ENCODE measurements around the gene SIGLEC9. TPM values are rescaled to one million over a fixed set of nuclear protein-coding genes. Genes with fewer than 3 reads are reported as not detected.

Gene SIGLEC9
- 0.29 and 0.42 TPM in 2 replicates for total RNA-seq

DNA sequence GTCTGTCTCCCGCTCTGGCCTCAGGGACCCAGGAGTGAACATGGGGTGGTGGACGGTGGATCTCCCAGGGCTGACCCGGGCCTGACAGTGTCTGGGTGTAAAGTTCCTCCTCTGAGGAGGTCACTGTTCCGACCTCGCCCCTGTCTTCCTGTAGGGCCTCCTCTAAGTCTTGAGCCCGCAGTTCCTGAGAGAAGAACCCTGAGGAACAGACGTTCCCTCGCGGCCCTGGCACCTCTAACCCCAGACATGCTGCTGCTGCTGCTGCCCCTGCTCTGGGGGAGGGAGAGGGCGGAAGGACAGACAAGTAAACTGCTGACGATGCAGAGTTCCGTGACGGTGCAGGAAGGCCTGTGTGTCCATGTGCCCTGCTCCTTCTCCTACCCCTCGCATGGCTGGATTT is at the start of gene SIGLEC9:
TSS of gene SIGLEC9 (plus strand) at position 178 of the 400 bp plus-strand sequence. CDS start at position 247, 69 bp downstream.
- Mint-ChIP-seq H3K4me1 (ENCODE audit: low read depth) (peaks cover 43% of the 10 kb centered on the region), H3K27ac (peak within 1 kb of the TSS; percentile 80), H3K36me3 (ENCODE audit: low read depth) (no peaks in the 10 kb centered on the region), H3K4me3 (peak within 1 kb of the TSS; percentile 54), H3K27me3 (ENCODE audit: insufficient read depth) (peaks cover 9% of the 10 kb centered on the region), H3K9me3 (no peaks in the 10 kb centered on the region)
- intact Hi-C loops (cut with micrococcal nuclease): no loop called here
- DNase-seq (ENCODE audit: low spot score): no peak

GRCh38 chr19:51075998-51076397 is 48.7 kb upstream of the SIGLEC9 start:
- no peak overlapping the region for H3K4me3 Mint-ChIP-seq
- peaks cover 12% of the 10 kb centered on the region for H3K9me3 Mint-ChIP-seq
- intact Hi-C loops (cut with micrococcal nuclease): no loop called here
- no peak for DNase-seq (ENCODE audit: low spot score)
- H3K27me3 Mint-ChIP-seq (ENCODE audit: insufficient read depth): peaks cover 10% of the 10 kb centered on the region
- H3K36me3 Mint-ChIP-seq (ENCODE audit: low read depth): no peaks in the 10 kb centered on the region
- H3K27ac Mint-ChIP-seq: no peak overlapping the region
- no peaks in the 10 kb centered on the region for H3K4me1 Mint-ChIP-seq (ENCODE audit: low read depth)

DNA sequence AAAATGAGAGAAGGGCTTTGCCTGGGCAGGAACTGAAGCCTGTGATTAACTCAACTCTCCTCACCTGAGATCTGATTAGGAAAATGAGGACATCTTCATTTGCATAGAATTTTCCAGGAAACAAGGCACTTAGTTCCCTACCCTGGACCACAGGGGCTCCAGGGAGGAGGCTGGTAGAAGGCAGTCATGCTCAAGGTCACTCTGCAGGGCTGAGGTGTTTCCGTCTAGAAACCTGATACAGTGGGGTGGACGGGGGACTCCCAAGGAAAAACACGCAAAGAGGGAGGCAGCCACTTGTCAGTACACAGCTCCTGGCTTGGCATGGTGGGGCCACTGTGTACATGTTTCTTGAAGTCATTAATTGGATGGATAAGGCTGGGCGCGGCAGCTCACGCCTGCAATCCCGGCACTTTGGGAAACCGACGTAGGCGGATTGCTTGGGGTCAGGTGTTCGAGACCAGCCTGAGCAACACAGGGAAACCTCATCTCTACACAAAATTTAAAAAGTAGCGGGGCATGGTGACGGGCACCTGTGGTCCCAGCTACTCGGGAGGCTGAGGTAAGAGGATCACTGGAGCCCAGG is 48.0 kb upstream of the SIGLEC9 start:
- peaks cover 10% of the 10 kb centered on the region for H3K27me3 Mint-ChIP-seq (ENCODE audit: insufficient read depth)
- no peak overlapping the region for H3K27ac Mint-ChIP-seq
- H3K4me1 Mint-ChIP-seq (ENCODE audit: low read depth): no peaks in the 10 kb centered on the region
- peaks cover 12% of the 10 kb centered on the region for H3K9me3 Mint-ChIP-seq
- intact Hi-C loops (cut with micrococcal nuclease): no loop called here
- no peak for DNase-seq (ENCODE audit: low spot score)
- no peaks in the 10 kb centered on the region for H3K36me3 Mint-ChIP-seq (ENCODE audit: low read depth)
- no peak overlapping the region for H3K4me3 Mint-ChIP-seq

- intact Hi-C loops (cut with micrococcal nuclease): no loop called here
- no peak for DNase-seq (ENCODE audit: low spot score)
- Mint-ChIP-seq H3K27me3 (ENCODE audit: insufficient read depth) (peaks cover 7% of the 10 kb centered on the region), H3K4me3 (no peak overlapping the region), H3K4me1 (ENCODE audit: low read depth) (no peaks in the 10 kb centered on the region), H3K27ac (no peak overlapping the region), H3K9me3 (peaks cover 12% of the 10 kb centered on the region), H3K36me3 (ENCODE audit: low read depth) (no peaks in the 10 kb centered on the region)
These were observed 46.6 kb upstream of the SIGLEC9 start for GRCh38 chr19:51078104-51078503.

DNA sequence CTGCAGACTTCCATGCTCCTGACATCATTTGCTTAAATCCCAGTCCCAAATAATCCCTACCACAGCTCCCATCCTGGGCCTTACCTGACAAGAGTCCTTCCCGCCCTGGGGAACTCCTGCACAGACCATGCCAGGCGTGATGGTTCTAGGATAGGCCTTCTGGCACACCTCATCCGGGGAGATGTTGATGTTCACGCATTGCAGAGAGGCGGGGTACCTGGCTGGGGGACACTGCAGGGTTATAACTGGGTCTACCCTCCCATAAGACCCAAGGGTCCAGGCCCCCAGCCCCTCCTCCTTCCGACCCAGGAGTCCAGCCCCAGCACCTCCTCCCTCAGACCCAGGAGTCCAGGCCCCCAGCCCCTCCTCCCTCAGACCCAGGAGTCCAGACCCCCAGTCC is 46.0 kb upstream of the SIGLEC9 start:
- Mint-ChIP-seq H3K4me1 (ENCODE audit: low read depth) (no peaks in the 10 kb centered on the region), H3K27me3 (ENCODE audit: insufficient read depth) (peaks cover 5% of the 10 kb centered on the region), H3K36me3 (ENCODE audit: low read depth) (no peaks in the 10 kb centered on the region), H3K4me3 (no peak overlapping the region), H3K9me3 (peaks cover 7% of the 10 kb centered on the region), H3K27ac (no peak overlapping the region)
- no peak for DNase-seq (ENCODE audit: low spot score)
- intact Hi-C loops (cut with micrococcal nuclease): no loop called here

GRCh38 chr19:51079481-51080110 is 45.1 kb upstream of the SIGLEC9 start:
- DNase-seq (ENCODE audit: low spot score): no peak
- H3K9me3 Mint-ChIP-seq: no peaks in the 10 kb centered on the region
- H3K27ac Mint-ChIP-seq: no peak overlapping the region
- no peaks in the 10 kb centered on the region for H3K4me1 Mint-ChIP-seq (ENCODE audit: low read depth)
- intact Hi-C loops (cut with micrococcal nuclease): no loop called here
- no peaks in the 10 kb centered on the region for H3K36me3 Mint-ChIP-seq (ENCODE audit: low read depth)
- H3K4me3 Mint-ChIP-seq: no peak overlapping the region
- peaks cover 2% of the 10 kb centered on the region for H3K27me3 Mint-ChIP-seq (ENCODE audit: insufficient read depth)

DNA sequence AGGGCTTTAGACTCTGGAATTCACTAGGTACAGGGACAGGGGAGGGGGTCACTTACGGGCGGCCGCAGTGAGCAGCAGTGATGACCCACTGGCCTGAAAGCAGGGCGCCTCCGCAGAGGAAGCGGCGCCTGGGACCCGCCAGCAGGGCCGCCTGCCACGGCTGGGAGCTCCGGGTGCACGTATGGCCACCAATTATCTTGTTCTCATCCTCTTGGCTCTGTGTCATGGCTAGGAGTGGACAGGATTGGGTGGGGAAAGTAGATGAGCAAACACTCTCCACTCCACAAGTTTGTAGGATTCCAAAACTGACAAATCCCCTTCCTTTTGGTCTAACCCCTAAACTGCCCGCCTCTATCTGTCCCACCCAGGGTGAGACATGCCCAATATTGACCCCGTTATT is 43.2 kb upstream of the SIGLEC9 start:
- intact Hi-C loops (cut with micrococcal nuclease): no loop called here

DNA sequence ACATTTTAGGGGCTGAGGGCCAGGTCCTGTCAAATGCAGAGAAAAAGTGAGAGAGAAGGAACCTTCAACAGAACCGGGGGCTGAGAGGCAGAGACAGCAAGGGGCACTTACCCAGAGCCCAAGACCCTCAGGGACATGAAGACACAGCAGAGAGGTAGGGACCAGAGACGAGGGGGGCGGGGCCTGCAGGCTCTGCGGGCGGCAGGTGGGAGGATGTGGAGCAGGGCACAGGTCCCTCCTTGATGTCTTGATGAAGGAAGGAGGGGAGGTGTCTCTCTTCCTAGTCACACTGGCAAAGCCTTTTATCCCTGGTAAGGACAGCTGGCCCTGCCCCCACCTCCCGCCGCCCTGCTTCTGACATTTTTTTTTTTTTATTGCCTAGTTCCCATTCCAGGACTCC is 42.1 kb upstream of the SIGLEC9 start, which contains the start of gene KLK14:
TSS of gene KLK14 (minus strand) at position 277 of the 400 bp plus-strand sequence. CDS start at position 4, 273 bp downstream.
- no peak for DNase-seq (ENCODE audit: low spot score)
- H3K27me3 Mint-ChIP-seq (ENCODE audit: insufficient read depth): no peaks in the 10 kb centered on the region
- no peak within 1 kb of the TSS for H3K27ac Mint-ChIP-seq
- no peaks in the 10 kb centered on the region for H3K4me1 Mint-ChIP-seq (ENCODE audit: low read depth)
- H3K36me3 Mint-ChIP-seq (ENCODE audit: low read depth): no peaks in the 10 kb centered on the region
- intact Hi-C loops (cut with micrococcal nuclease): no loop called here
- H3K9me3 Mint-ChIP-seq: no peaks in the 10 kb centered on the region
- H3K4me3 Mint-ChIP-seq: no peak within 1 kb of the TSS

More for the DNA sequence above, 43.2 kb upstream of the SIGLEC9 start:
- Mint-ChIP-seq H3K36me3 (ENCODE audit: low read depth) (no peaks in the 10 kb centered on the region), H3K27ac (no peak overlapping the region), H3K27me3 (ENCODE audit: insufficient read depth) (no peaks in the 10 kb centered on the region), H3K4me1 (ENCODE audit: low read depth) (no peaks in the 10 kb centered on the region), H3K9me3 (no peaks in the 10 kb centered on the region), H3K4me3 (no peak overlapping the region)
- no peak for DNase-seq (ENCODE audit: low spot score)

DNA sequence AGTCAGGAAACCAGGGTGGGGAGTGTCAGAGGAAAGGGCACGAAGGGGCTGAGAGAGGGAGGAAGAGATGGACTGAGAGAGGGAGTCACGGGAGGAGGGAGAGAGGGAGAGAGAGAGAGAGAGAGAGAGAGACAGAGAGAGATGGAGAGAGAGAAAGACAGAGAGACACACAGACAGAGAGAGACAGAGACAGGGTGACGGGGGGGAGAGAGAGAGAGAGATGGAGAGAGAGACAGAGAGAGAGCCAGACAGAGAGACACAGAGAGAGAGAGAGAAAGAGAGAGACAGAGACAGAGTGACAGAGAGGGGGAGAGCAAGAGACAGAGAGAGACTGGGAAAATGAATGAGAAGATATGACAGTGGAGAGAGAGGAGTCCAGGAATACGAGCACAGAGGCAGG is 41.5 kb upstream of the SIGLEC9 start:
- H3K4me1 Mint-ChIP-seq (ENCODE audit: low read depth): no peaks in the 10 kb centered on the region
- no peak overlapping the region for H3K27ac Mint-ChIP-seq
- intact Hi-C loops (cut with micrococcal nuclease): no loop called here
- no peaks in the 10 kb centered on the region for H3K36me3 Mint-ChIP-seq (ENCODE audit: low read depth)
- H3K4me3 Mint-ChIP-seq: no peak overlapping the region
- no peaks in the 10 kb centered on the region for H3K27me3 Mint-ChIP-seq (ENCODE audit: insufficient read depth)
- no peaks in the 10 kb centered on the region for H3K9me3 Mint-ChIP-seq
- DNase-seq (ENCODE audit: low spot score): no peak

GRCh38 chr19:51083783-51084182 is 40.9 kb upstream of the SIGLEC9 start:
- Mint-ChIP-seq H3K36me3 (ENCODE audit: low read depth) (no peaks in the 10 kb centered on the region), H3K27me3 (ENCODE audit: insufficient read depth) (no peaks in the 10 kb centered on the region), H3K9me3 (no peaks in the 10 kb centered on the region), H3K4me3 (no peak overlapping the region), H3K27ac (no peak overlapping the region), H3K4me1 (ENCODE audit: low read depth) (no peaks in the 10 kb centered on the region)
- intact Hi-C loops (cut with micrococcal nuclease): no loop called here
- no peak for DNase-seq (ENCODE audit: low spot score)

DNA sequence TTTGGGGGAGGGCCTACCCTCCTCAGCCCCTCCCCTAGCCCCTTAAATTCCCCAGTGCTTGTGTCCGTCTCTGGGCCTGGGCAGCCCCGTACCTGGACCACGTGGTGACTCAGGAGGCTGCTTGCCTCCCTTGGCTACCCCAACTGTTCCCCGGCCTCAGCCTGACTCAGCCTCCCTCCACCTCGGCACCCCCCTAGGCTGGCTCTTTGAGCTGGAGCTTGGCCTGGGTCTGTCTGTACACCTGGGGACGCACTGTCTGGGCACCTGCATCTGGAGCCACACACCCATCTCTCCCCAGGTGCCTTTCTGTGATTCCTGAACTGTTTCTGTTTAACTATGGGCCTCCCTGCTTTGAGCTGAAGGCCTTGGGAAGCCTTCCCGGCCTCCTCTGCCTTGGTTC is 40.2 kb upstream of the SIGLEC9 start:
- Mint-ChIP-seq H3K9me3 (no peaks in the 10 kb centered on the region), H3K27me3 (ENCODE audit: insufficient read depth) (no peaks in the 10 kb centered on the region), H3K27ac (no peak overlapping the region), H3K36me3 (ENCODE audit: low read depth) (no peaks in the 10 kb centered on the region), H3K4me3 (no peak overlapping the region), H3K4me1 (ENCODE audit: low read depth) (no peaks in the 10 kb centered on the region)
- DNase-seq (ENCODE audit: low spot score): no peak
- intact Hi-C loops (cut with micrococcal nuclease): no loop called here

- H3K36me3 Mint-ChIP-seq (ENCODE audit: low read depth): no peaks in the 10 kb centered on the region
- H3K4me1 Mint-ChIP-seq (ENCODE audit: low read depth): no peaks in the 10 kb centered on the region
- intact Hi-C loops (cut with micrococcal nuclease): no loop called here
- no peak overlapping the region for H3K4me3 Mint-ChIP-seq
- no peak for DNase-seq (ENCODE audit: low spot score)
- no peaks in the 10 kb centered on the region for H3K27me3 Mint-ChIP-seq (ENCODE audit: insufficient read depth)
- H3K9me3 Mint-ChIP-seq: no peaks in the 10 kb centered on the region
- H3K27ac Mint-ChIP-seq: peak overlapping the region; percentile 49
These were observed 38.4 kb upstream of the SIGLEC9 start for GRCh38 chr19:51086153-51086850.

- H3K4me3 Mint-ChIP-seq: no peak overlapping the region
- H3K9me3 Mint-ChIP-seq: no peaks in the 10 kb centered on the region
- no peak overlapping the region for H3K27ac Mint-ChIP-seq
- no peaks in the 10 kb centered on the region for H3K27me3 Mint-ChIP-seq (ENCODE audit: insufficient read depth)
- intact Hi-C loops (cut with micrococcal nuclease): no loop called here
- no peaks in the 10 kb centered on the region for H3K36me3 Mint-ChIP-seq (ENCODE audit: low read depth)
- no peaks in the 10 kb centered on the region for H3K4me1 Mint-ChIP-seq (ENCODE audit: low read depth)
- DNase-seq (ENCODE audit: low spot score): no peak
These were observed 34.9 kb upstream of the SIGLEC9 start for GRCh38 chr19:51089786-51090185.

Data from activated T-helper 1 cell treated with anti-CD3 and anti-CD28 coated beads, Interleukin-12 subunit alpha, Interleukin-12 subunit beta, Interleukin-2, Interleukin-4 antibody, amounts not matched to agents 30 ng/mL and 10 ng/mL and 1 ng/mL, durations not matched to agents 14 hours and 24 hours and 36 hours (primary cell).